Activated CD4-positive, alpha-beta T cell treated with anti-CD3 and anti-CD28 coated beads, Interleukin-2, amount 50 U/mL, for 24 hours (primary cell): ENCODE results near the gene FABP1.

Source experiments
- DNase-seq, 2 donors: peaks; one replicate each; pipeline ENCODE4 v3.0.0-alpha.2; 2020; ENCODE audit warnings: low read depth in 1 of 2, low spot score in 1 of 2

The FABP1 gene

DNA sequence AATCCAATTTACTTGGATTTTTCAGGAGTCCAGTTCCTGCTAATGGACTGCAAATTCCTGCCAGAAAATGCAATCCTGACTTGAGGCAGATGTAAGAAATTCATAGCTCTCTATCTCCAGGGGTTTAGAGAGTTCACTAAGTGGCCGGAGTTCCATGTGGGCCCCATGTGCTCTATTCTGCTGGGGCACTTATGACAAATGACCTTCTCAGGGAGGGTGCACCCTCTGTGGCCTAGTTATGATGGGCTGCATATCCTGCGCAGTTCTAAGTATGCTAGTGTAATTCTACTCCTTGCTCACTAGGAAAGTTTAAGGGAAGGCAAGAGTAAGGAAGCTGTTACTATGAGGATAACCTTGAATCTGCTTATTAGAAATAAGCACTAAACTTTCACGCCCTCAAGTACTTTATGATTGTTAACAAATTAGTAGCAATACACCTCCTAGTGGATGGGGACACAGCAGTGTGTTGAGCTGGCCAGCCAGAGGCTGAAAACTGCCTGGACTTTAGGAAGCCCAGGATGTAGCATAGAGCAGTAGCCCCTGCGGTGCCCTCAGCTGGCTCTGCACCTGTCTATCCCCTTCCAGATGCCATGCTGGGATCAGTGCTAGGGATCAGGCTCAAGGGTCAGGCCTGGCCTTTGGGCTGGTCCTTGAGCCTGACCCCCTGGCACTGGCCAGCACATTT is 45.8 kb downstream of the FABP1 start:
- DNase-seq: no peak

DNA sequence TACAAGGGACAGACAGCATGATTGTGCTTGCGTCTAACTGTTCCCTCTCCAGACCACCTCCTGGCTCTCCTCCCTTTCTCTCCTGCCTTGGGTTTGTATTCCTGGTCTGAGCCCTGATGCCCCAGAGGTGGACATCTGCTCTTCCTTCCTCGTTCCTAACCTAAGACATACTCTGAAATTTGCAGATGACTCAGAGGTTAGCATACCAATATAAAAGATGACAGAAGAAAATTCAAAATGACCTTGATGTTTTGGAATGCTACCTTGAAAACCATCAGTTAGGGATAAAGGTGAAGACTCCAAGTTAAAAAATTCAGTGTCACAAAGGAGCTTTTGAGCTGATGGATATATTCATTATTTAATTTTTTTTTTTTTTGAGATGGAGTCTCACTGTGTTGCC is 47.3 kb downstream of the FABP1 start:
- DNase-seq: no peak

- DNase-seq: no peak
These were observed 49.2 kb downstream of the FABP1 start for GRCh38 chr2:88078643-88079172.

DNA sequence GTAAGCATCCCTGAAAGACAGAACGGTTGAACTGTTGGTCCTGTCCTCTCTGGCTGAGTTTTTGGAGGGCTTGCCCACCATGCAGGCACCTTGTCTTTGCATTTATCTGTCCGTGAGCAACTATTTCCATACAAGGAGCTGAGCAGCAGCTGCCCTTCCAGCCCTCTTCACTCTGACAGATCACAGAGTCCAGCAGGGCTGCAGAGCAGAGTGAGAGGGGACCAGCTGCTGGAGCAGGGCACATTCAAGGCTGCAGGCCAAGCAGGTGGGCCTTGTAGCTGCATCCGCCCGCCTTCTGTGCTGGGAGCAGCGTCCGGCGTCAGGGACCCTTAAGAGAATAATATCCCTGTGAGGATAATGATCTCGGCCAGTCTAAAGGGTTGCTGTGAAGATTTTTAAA is 50.8 kb downstream of the FABP1 start:
- no peak for DNase-seq

DNA sequence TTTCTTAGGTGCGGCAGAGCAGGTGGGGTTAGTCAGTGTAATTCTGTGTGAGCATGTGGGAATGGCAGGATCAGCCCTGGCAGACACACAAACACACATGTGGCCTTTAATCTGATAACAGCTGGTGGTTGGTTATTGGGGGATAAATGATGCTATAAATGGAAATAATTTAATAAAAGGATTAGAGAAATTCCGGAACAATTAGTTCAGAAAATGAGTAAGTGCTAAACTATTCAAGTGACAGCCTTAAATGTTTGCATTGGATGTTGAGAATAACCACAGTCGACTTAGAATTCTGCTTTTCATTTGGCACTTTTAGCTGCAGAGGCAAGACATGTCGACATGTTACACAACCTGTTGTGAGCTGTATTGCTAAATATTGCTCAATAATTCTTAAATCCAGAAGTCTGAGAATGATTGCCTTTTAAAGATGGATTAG is 53.0 kb downstream of the FABP1 start:
- DNase-seq: no peak

GRCh38 chr2:88074150-88074549 is 53.7 kb downstream of the FABP1 start:
- DNase-seq: no peak
